CD14-positive monocyte (primary cell): ENCODE measurements around the gene BRF1. TPM values are rescaled to one million over a fixed set of nuclear protein-coding genes. Genes with fewer than 3 reads are reported as not detected.

Source experiments
- DNase-seq, 3 donors: peaks; one replicate each; pipeline ENCODE4 v3.0.0-alpha.2; 2011 to 2022
- H2AFZ ChIP-seq: 2 replicates; pipeline ENCODE4 v1.6.0; 2012; ENCODE audit warnings: mild to moderate bottlenecking, low read depth, low read length, inconsistent platforms; ENCODE audit not compliant: insufficient read depth, poor library complexity, severe bottlenecking
- H3K27ac ChIP-seq, 2 donors: 1 replicate in 1 of 2; 2 replicates in 1 of 2; pipeline ENCODE4 v1.5.1; 2012 to 2013; ENCODE audit warnings: low read length in 2 of 2, control low read depth in 1 of 2, inconsistent platforms in 1 of 2, low read depth in 1 of 2, mild to moderate bottlenecking in 1 of 2
- H3K27me3 ChIP-seq, 2 donors: one replicate each; pipeline versions ENCODE4 v1.6.0 to v1.6.1; 2011 to 2013; ENCODE audit warnings: low read length in 2 of 2; ENCODE audit not compliant: control insufficient read depth in 2 of 2, insufficient read depth in 2 of 2
- H3K36me3 ChIP-seq, 2 donors: replicated peaks in 1 of 2; 1 replicate in 1 of 2; 2 replicates in 1 of 2; pipeline versions ENCODE4 v1.5.1 to v1.6.1; 2012 to 2013; ENCODE audit warnings: low read length in 2 of 2, control low read depth in 1 of 2, inconsistent platforms in 1 of 2, mild to moderate bottlenecking in 1 of 2; ENCODE audit not compliant: insufficient read depth in 2 of 2, control insufficient read depth in 1 of 2
- H3K4me1 ChIP-seq, 2 donors: 1 replicate in 1 of 2; 2 replicates in 1 of 2; pipeline versions ENCODE4 v1.5.1 to v1.6.1; 2012 to 2013; ENCODE audit warnings: low read length in 2 of 2, control low read depth in 1 of 2, inconsistent platforms in 1 of 2, mild to moderate bottlenecking in 1 of 2, moderate library complexity in 1 of 2; ENCODE audit not compliant: insufficient read depth in 2 of 2, control insufficient read depth in 1 of 2
- H3K4me2 ChIP-seq: replicated peaks from 2 replicates; pipeline ENCODE3; 2012; ENCODE audit warnings: low read length, moderate library complexity, mild to moderate bottlenecking; ENCODE audit not compliant: poor library complexity, severe bottlenecking; ENCODE audit errors: extremely low read depth
- H3K4me3 ChIP-seq, 3 experiments: fragments of 200-600 bp in 1 of 3; sonication (generic) in 1 of 3; replicated peaks in 1 of 3; 1 replicate in 2 of 3; 2 replicates in 1 of 3; pipeline ENCODE4 v1.5.1; 2011 to 2013; ENCODE audit warnings: low read length in 3 of 3, mild to moderate bottlenecking in 3 of 3, control low read depth in 2 of 3, low read depth in 2 of 3, inconsistent platforms in 1 of 3, moderate library complexity in 1 of 3
- H3K79me2 ChIP-seq: 2 replicates; pipeline ENCODE4 v1.6.0; 2012; ENCODE audit warnings: mild to moderate bottlenecking, control low read depth, inconsistent platforms, low read length, moderate library complexity; ENCODE audit not compliant: insufficient read depth
- H3K9ac ChIP-seq: 2 replicates; pipeline ENCODE4 v1.6.0; 2017; ENCODE audit warnings: low read length, mild to moderate bottlenecking; ENCODE audit not compliant: insufficient read depth, poor library complexity, severe bottlenecking
- H3K9me3 ChIP-seq, 2 donors: replicated peaks in 1 of 2; 1 replicate in 1 of 2; 2 replicates in 1 of 2; pipeline versions ENCODE4 v1.5.1 to v1.6.1; 2012 to 2013; ENCODE audit warnings: low read length in 2 of 2, control low read depth in 1 of 2; ENCODE audit not compliant: control insufficient read depth in 1 of 2, insufficient read depth in 1 of 2
- H4K20me1 ChIP-seq: 2 replicates; pipeline ENCODE4 v1.6.0; 2012; ENCODE audit warnings: mild to moderate bottlenecking, low read length, control low read depth, moderate library complexity; ENCODE audit not compliant: insufficient read depth
- H3K27ac Mint-ChIP-seq, 7 donors: one replicate each; pipeline ENCODE4 v1.8.0; 2020; ENCODE audit warnings: mild to moderate bottlenecking in 7 of 7, mixed read lengths in 7 of 7, moderate library complexity in 6 of 7, inconsistent platforms in 2 of 7
- H3K27me3 Mint-ChIP-seq, 3 donors: one replicate each; pipeline ENCODE4 v1.8.0; 2021 to 2022; ENCODE audit warnings: low read depth in 3 of 3, mild to moderate bottlenecking in 3 of 3, mixed read lengths in 3 of 3, moderate library complexity in 3 of 3, inconsistent platforms in 1 of 3
- H3K36me3 Mint-ChIP-seq, 2 donors: one replicate each; pipeline ENCODE4 v1.8.0; 2020; ENCODE audit warnings: mixed read lengths in 2 of 2, inconsistent platforms in 1 of 2, mild to moderate bottlenecking in 1 of 2
- H3K4me1 Mint-ChIP-seq: one replicate; pipeline ENCODE4 v1.8.0; 2020; ENCODE audit warnings: mild to moderate bottlenecking, mixed read lengths
- H3K4me3 Mint-ChIP-seq, 2 donors: one replicate each; pipeline ENCODE4 v1.8.0; 2020; ENCODE audit warnings: mild to moderate bottlenecking in 2 of 2, mixed read lengths in 2 of 2, moderate library complexity in 1 of 2
- H3K9me3 Mint-ChIP-seq, 7 donors: one replicate each; pipeline ENCODE4 v1.8.0; 2020 to 2022; ENCODE audit warnings: mixed read lengths in 7 of 7, mild to moderate bottlenecking in 6 of 7, moderate library complexity in 6 of 7, inconsistent platforms in 2 of 7
- WGBS: methylation state at CpG from one replicate; pipeline ENCODE4 v1.1.5; 2013; ENCODE audit warnings: missing lambda C conversion rate; ENCODE audit not compliant: insufficient coverage; 5-methylcytosine and 5-hydroxymethylcytosine counted together
- intact Hi-C, 2 donors: fragments of 100-400 bp; cut with micrococcal nuclease; formaldehyde crosslinking; loops; one replicate each; pipeline versions ENCODE4 v1.15.0 to v1.15.1; 2023
- polyA plus RNA-seq, 3 donors: library from polyadenylated mRNA; depleted of rRNA in 1 of 3; unstranded in 2 of 3; stranded (reverse) in 1 of 3; fragments of 300-500 nt in 2 of 3; fragments of >200 nt in 1 of 3; fragmentation: Illumina TruSeq in 2 of 3; gene quantifications; 1 replicate in 2 of 3; 2 replicates in 1 of 3; pipeline ENCODE4 v1.2.3, GENCODE V29; 2012 to 2021
- TF ChIP-seq, protein P1 (sequence below): fragments of 200-600 bp; IDR thresholded peaks from one replicate; pipeline ENCODE4 v1.8.0; 2022; ENCODE audit warnings: antibody characterized with exemption, mild to moderate bottlenecking

BRF1 gene
- polyA plus RNA-seq, 3 donors, result 2.3 to 20.5 (median 2.5) TPM

DNA sequence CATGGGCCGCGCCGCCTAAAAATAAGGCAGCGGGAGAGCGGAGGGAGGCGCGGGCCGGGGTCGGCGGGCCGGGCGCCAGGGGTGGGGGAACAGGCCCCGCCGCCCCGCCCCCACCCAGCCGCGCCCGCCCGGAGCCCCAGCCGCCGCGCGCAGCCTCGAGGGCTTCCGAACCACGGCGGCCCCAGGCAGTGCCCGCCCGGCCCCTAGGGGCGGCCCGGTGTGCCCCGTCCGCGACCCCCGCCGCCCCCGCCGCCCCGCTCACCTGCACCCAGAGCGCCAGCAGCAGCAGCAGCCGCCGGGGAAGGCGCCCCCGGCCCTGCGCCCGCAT, 132.7 kb downstream of the BRF1 start:
- Mint-ChIP-seq H3K36me3 (no peaks in the 10 kb centered on the region), H3K4me1 (peaks cover 2% of the 10 kb centered on the region), H3K27ac (no peak overlapping the region), H3K9me3 (peaks cover 0 to 13% (median 4%) of the 10 kb centered on the region in 7 donors), H3K4me3 (peak overlapping the region; percentile 47 to 76), H3K27me3 (peaks cover 49 to 68% (median 50%) of the 10 kb centered on the region in 3 donors)
- Histone ChIP-seq H3K9me3 (no peaks in the 10 kb centered on the region), H3K4me1 (peaks cover 0 to 5% of the 10 kb centered on the region in 2 donors), H4K20me1 (peaks cover 9% of the 10 kb centered on the region), H3K79me2 (no peaks in the 10 kb centered on the region), H3K4me3 (peak overlapping the region in 1 of 3 experiments; percentile 28), H3K36me3 (no peaks in the 10 kb centered on the region), H3K27ac (no peak overlapping the region), H2AFZ (no peak overlapping the region), H3K27me3 (peaks cover 17 to 49% of the 10 kb centered on the region in 2 donors), H3K4me2 (peak overlapping the region; percentile 50), H3K9ac (no peak overlapping the region)
- intact Hi-C loops, result no loop called here
- TF ChIP-seq, protein P1, sequence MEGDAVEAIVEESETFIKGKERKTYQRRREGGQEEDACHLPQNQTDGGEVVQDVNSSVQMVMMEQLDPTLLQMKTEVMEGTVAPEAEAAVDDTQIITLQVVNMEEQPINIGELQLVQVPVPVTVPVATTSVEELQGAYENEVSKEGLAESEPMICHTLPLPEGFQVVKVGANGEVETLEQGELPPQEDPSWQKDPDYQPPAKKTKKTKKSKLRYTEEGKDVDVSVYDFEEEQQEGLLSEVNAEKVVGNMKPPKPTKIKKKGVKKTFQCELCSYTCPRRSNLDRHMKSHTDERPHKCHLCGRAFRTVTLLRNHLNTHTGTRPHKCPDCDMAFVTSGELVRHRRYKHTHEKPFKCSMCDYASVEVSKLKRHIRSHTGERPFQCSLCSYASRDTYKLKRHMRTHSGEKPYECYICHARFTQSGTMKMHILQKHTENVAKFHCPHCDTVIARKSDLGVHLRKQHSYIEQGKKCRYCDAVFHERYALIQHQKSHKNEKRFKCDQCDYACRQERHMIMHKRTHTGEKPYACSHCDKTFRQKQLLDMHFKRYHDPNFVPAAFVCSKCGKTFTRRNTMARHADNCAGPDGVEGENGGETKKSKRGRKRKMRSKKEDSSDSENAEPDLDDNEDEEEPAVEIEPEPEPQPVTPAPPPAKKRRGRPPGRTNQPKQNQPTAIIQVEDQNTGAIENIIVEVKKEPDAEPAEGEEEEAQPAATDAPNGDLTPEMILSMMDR, result no peak
- WGBS, result under 1% methylated on average over 14 of the region's 46 CpGs
- no peak for DNase-seq

DNA sequence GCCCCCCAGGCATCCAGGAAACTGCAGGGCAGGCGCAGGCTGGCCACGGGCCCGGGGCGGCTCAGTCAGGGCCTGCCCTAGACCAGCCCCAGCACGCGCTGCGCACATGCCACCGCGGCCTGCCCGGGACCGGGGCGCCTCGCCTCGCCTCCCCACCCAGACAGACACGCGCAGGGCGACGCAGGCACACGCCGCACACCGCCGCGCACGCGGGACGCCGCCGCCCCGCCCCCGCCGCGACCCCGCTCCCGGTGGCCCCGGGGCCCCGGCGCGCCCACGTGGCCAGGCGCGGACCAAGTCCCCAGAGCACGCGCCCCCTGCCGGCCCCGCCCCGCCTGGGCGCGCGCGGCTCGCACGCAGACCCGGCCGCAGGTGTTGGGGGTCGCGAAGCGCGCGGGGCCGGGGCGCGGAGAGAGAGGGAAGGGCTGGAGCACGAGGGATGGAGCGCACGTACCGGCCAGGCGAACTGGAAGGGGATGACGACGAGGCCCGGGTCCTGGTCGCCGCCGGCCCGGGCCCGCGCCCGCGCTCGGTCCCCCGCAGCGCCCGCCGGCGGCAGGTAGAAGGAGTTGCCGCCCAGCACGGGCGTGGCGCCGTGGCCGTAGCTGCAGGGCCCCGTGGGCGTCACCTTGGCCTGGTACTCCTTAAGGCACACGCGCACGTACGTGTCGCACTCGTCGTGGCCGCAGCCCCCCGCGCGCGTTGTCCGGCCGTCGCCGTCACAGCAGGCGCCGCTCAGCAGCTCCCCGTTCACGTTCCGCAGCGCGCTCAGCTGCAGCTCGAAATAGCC, 133.3 kb downstream of the BRF1 start:
- H3K4me1 ChIP-seq, result peaks cover 0 to 5% of the 10 kb centered on the region in 2 donors
- intact Hi-C loops, result no loop called here
- H3K4me3 Mint-ChIP-seq, result peak overlapping the region; percentile 47 to 76
- peaks cover 0 to 13% (median 4%) of the 10 kb centered on the region in 7 donors for H3K9me3 Mint-ChIP-seq
- H3K27ac Mint-ChIP-seq, result no peak overlapping the region
- no peak overlapping the region for H3K9ac ChIP-seq
- peaks cover 47 to 62% (median 47%) of the 10 kb centered on the region in 3 donors for H3K27me3 Mint-ChIP-seq
- peaks cover 17 to 45% of the 10 kb centered on the region in 2 donors for H3K27me3 ChIP-seq
- DNase-seq, result no peak
- peak overlapping the region; percentile 50 for H3K4me2 ChIP-seq
- peaks cover 2% of the 10 kb centered on the region for H3K4me1 Mint-ChIP-seq
- 4% methylated on average over 111 of the region's 116 CpGs for WGBS
- H3K36me3 Mint-ChIP-seq, result no peaks in the 10 kb centered on the region
- TF ChIP-seq, protein P1, result peak; percentile 10
- no peaks in the 10 kb centered on the region for H3K9me3 ChIP-seq
- no peak overlapping the region for H2AFZ ChIP-seq
- H3K4me3 ChIP-seq, result peak overlapping the region in 1 of 3 experiments; percentile 28
- no peaks in the 10 kb centered on the region for H3K36me3 ChIP-seq
- no peak overlapping the region for H3K27ac ChIP-seq
- no peaks in the 10 kb centered on the region for H3K79me2 ChIP-seq
- H4K20me1 ChIP-seq, result peaks cover 9% of the 10 kb centered on the region
